Measurements from ENCODE around the gene RPA1.

Gene RPA1

GRCh38 chr17:1783834-1784611, 45.8 kb upstream of the RPA1 start:
- Histone ChIP-seq H3K9me2 (replicated peaks; ENCODE audit: insufficient read depth, low read length) (no peaks in the 10 kb centered on the region), H3K27me3 (ENCODE audit: low read length) (no peaks in the 10 kb centered on the region), H3K4me2 (ENCODE audit: low read depth, low read length, poor library complexity, severe bottlenecking) (no peak overlapping the region), H3K27ac (ENCODE audit: low read depth, low read length) (no peak overlapping the region), H3K4me3 (ENCODE audit: insufficient read depth, low read length, poor library complexity, severe bottlenecking) (no peak overlapping the region), H3F3A (ENCODE audit: insufficient read depth) (no peaks in the 10 kb centered on the region), H3K36me3 (ENCODE audit: low read length) (peaks cover 3% of the 10 kb centered on the region; the same call in 1 of the 2 replicates), H2AFZ (ENCODE audit: low read depth, low read length, severe bottlenecking) (no peak overlapping the region), H3K9me3 (ENCODE audit: insufficient read depth, low read length) (no peaks in the 10 kb centered on the region), H3K9ac (ENCODE audit: low read length) (no peak overlapping the region), H3K79me2 (ENCODE audit: insufficient read depth, low read length) (peaks cover 6% of the 10 kb centered on the region; the same call in 1 of the 2 replicates), H4K20me1 (ENCODE audit: low read depth, low read length) (no peaks in the 10 kb centered on the region)
- TF ChIP-seq EZH2phosphoT487 (conservative IDR thresholded peaks at IDR 0.05; ENCODE audit: low read length) (no peak), CTCF (IDR thresholded peaks at IDR 0.05; ENCODE audit: insufficient read depth, low read length, poor library complexity, severe bottlenecking) (no peak)

GRCh38 chr17:1785930-1786329, 43.9 kb upstream of the RPA1 start:
- H3K27me3 ChIP-seq (ENCODE audit: low read length) = no peaks in the 10 kb centered on the region
- peaks cover 3% of the 10 kb centered on the region; the same call in 1 of the 2 replicates for H3K36me3 ChIP-seq (ENCODE audit: low read length)
- H3K4me3 ChIP-seq (ENCODE audit: insufficient read depth, low read length, poor library complexity, severe bottlenecking) = no peak overlapping the region
- no peaks in the 10 kb centered on the region for H3K9me2 ChIP-seq (replicated peaks; ENCODE audit: insufficient read depth, low read length)
- no peak overlapping the region for H3K27ac ChIP-seq (ENCODE audit: low read depth, low read length)
- H3K79me2 ChIP-seq (ENCODE audit: insufficient read depth, low read length) = peaks cover 19% of the 10 kb centered on the region
- no peaks in the 10 kb centered on the region for H3K9me3 ChIP-seq (ENCODE audit: insufficient read depth, low read length)
- no peaks in the 10 kb centered on the region for H4K20me1 ChIP-seq (ENCODE audit: low read depth, low read length)
- no peak overlapping the region for H2AFZ ChIP-seq (ENCODE audit: low read depth, low read length, severe bottlenecking)
- H3K9ac ChIP-seq (ENCODE audit: low read length) = no peak overlapping the region
- TF ChIP-seq CTCF (IDR thresholded peaks at IDR 0.05; ENCODE audit: insufficient read depth, low read length, poor library complexity, severe bottlenecking) = no peak
- TF ChIP-seq EZH2phosphoT487 (conservative IDR thresholded peaks at IDR 0.05; ENCODE audit: low read length) = no peak
- no peak overlapping the region for H3K4me2 ChIP-seq (ENCODE audit: low read depth, low read length, poor library complexity, severe bottlenecking)
- no peaks in the 10 kb centered on the region; the same call in 1 of the 2 replicates for H3F3A ChIP-seq (ENCODE audit: insufficient read depth)

- no peak overlapping the region for H2AFZ ChIP-seq (ENCODE audit: low read depth, low read length, severe bottlenecking)
- no peak overlapping the region for H3K4me2 ChIP-seq (ENCODE audit: low read depth, low read length, poor library complexity, severe bottlenecking)
- peaks cover 3% of the 10 kb centered on the region; the same call in 1 of the 2 replicates for H3K36me3 ChIP-seq (ENCODE audit: low read length)
- peaks cover 19% of the 10 kb centered on the region for H3K79me2 ChIP-seq (ENCODE audit: insufficient read depth, low read length)
- no peaks in the 10 kb centered on the region for H3K27me3 ChIP-seq (ENCODE audit: low read length)
- H3F3A ChIP-seq (ENCODE audit: insufficient read depth) = no peaks in the 10 kb centered on the region; the same call in 1 of the 2 replicates
- H3K9me3 ChIP-seq (ENCODE audit: insufficient read depth, low read length) = no peaks in the 10 kb centered on the region
- no peaks in the 10 kb centered on the region for H3K9me2 ChIP-seq (replicated peaks; ENCODE audit: insufficient read depth, low read length)
- no peak for TF ChIP-seq EZH2phosphoT487 (conservative IDR thresholded peaks at IDR 0.05; ENCODE audit: low read length)
- no peak for TF ChIP-seq CTCF (IDR thresholded peaks at IDR 0.05; ENCODE audit: insufficient read depth, low read length, poor library complexity, severe bottlenecking)
- no peak overlapping the region for H3K27ac ChIP-seq (ENCODE audit: low read depth, low read length)
- no peaks in the 10 kb centered on the region for H4K20me1 ChIP-seq (ENCODE audit: low read depth, low read length)
- H3K4me3 ChIP-seq (ENCODE audit: insufficient read depth, low read length, poor library complexity, severe bottlenecking) = no peak overlapping the region
- H3K9ac ChIP-seq (ENCODE audit: low read length) = no peak overlapping the region
These were observed 43.1 kb upstream of the RPA1 start for GRCh38 chr17:1786708-1787107.

All from SU-DHL-6 (cell line).